NOMO-1 treated with DMSO at 0.1 percent for 48 hours (cell line): ENCODE measurements around the gene OPN1MW3.
"Not testable (repeated sequence)": the region's sequence is repeated elsewhere in the genome, so short reads cannot be mapped to it uniquely, and the experiment has no call there.

Experiments
- DNase-seq: peaks from one replicate; lab custom pipeline; 2025; ENCODE audit not compliant: unreplicated experiment; lab: John Stamatoyannopoulos, UW

OPN1MW3 gene

GRCh38 chrX:154295664-154296310 lies 38.4 kb downstream of the OPN1MW3 start, which contains the start of gene TKTL1:
TKTL1 (plus strand) TSS chrX:154295795; CDS start chrX:154295860, 65 bp downstream.
- no peak for DNase-seq

- no peak for DNase-seq
Measured at GRCh38 chrX:154296731-154297130, 39.3 kb downstream of the OPN1MW3 start.

- DNase-seq = no peak
Measured at GRCh38 chrX:154298312-154298711, 40.9 kb downstream of the OPN1MW3 start.

GRCh38 chrX:154300816-154301215 lies 43.4 kb downstream of the OPN1MW3 start:
- peak; percentile 71 for DNase-seq

- DNase-seq = not testable (repeated sequence)
Measured at GRCh38 chrX:154302998-154303397, 45.6 kb downstream of the OPN1MW3 start.

DNA sequence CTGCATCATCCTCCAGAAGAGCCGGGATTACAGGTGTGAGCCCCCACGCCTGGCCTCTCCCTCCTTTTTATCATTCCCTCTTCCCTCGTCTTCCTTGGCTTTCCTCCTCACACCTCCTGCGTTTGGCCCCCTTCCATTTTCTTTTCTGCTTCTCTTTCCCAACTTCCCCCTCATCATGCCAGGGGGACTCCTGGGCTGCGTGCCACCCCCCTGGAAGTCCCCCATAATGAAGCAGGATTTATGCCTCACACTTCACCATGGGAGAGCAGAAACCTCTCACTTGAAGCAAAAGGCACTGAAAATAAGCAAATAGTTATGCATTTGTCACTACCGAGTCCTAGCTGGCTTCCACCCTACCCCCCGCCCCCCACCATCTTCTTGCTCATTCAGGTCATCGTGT lies 46.1 kb downstream of the OPN1MW3 start:
- no peak for DNase-seq

DNA sequence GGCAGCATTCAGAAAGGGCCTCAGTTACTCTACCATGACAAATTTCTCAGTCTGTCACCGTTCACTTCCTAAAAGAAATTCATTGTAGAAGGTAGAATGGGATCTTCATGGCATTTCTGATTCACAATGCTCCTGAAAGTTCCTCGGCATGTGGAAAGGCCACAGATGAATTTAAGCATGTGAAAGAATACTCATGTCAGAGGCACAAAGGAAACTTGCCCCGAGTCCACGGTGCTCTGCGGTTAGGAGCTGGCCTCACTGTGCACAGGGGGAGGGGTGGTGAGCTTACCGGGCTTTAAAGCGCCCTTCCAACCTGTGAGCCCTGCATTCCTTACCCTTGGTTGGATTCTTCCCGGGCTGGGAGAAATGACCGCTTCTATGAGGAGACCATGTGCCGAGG lies 47.5 kb downstream of the OPN1MW3 start:
- DNase-seq = no peak

DNA sequence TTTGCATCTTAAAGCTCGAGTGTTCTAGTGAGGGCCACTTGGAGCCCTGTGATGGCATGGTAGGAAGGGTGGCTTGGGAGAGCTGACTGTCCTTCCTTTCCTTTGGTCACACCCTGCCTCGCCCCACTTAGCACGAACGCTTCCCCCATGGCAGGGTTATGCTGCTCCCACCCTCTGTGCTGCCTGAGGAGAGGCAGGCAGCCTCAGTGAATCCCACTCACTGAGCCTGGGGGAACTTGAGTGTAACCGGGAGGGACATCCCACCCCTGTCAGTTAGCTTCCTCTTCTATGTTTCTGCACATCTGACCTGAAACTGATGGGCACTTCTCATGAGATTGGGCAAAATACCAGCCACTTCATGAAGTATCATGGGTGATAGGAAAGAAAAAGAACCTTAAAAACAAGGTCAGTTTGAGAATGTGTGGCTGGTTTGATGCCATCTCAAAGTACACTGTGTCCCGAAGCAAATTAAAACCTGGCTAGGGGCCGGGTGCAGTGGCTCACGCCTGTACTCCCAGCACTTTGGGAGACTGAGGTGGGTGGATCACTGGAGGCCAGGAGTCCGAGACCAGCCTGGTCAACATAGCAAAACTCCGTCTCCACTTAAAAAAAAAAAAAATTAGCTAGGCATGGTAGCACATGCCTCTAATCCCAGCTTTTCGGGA lies 48.3 kb downstream of the OPN1MW3 start:
- DNase-seq = no peak

DNA sequence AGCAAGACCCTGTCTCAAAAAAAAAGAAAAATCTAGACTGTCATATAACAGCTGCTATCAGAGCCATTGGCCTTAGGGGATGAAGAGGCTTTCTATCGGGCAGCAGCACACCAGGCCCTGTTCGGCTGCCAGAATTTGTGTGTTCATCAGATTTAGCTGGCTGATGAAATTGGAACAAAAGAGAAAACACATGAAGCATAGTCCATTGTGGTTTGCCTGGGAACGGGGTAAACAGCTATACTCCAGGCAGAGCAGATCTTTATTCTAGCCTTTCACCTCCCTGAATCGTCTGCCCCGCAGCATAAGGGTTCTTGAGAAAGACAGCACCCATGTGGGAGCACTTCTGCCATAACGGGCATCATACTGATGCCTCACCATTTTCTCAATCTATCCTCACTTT lies 49.8 kb downstream of the OPN1MW3 start:
- no peak for DNase-seq

- peak; percentile 56 for DNase-seq
Measured at GRCh38 chrX:154308108-154308946, 50.9 kb downstream of the OPN1MW3 start.

DNA sequence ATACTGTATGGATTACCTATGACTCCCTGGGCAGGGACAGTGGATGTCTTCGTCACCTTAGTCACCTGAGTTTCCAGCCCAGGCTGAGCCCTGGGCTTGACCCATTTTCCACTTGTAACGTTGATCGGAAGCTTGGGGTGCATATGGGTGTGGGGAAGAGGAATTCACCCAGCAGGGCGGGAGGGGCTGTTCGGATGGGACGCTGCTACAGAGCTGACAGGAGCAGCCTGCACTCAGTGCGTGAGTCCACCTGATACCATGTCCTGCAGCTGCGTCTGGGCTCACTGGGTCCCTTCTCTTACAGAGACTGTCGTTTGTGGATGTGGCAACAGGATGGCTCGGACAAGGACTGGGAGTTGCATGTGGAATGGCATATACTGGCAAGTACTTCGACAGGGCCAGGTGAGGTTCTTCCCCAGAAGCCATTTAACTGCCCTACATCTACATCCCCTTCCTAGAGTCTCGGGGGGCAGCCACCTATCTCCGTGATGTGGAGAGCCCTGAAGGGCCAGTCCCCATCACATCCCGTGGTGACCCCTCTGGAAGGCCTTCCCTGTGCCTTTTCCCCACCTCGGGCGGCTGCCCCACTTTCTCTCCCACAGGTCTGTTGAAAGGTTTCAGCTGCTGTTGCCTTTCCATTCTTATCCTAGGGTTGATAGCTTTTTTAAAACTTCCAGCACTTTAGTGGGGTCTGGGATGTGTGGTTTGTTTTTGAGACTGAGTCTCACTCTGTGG lies 51.8 kb downstream of the OPN1MW3 start:
- no peak for DNase-seq

GRCh38 chrX:154310616-154311536 lies 53.5 kb downstream of the OPN1MW3 start:
- DNase-seq = no peak

- DNase-seq = no peak
Measured at GRCh38 chrX:154312116-154312515, 54.7 kb downstream of the OPN1MW3 start.

DNA sequence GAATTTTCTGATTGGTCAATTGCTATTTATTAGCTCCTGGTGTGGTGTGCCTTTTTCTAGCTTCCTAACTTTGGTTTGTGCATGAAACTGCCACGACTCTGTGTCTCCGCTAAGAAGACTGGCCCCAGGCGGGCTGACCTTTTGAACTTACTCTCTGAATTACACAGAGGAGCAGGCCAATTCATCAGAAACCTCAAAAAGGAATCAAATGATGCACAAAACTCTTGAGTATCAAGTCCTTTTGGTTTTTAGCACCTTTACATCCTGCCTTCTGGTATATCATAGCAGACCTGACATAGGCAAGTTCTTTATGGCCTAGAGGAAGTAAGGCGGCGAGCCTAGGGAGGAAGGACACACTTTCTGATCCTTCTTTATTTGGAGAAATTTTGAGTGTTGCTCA lies 55.8 kb downstream of the OPN1MW3 start:
- no peak for DNase-seq

GRCh38 chrX:154315416-154315815 lies 58.0 kb downstream of the OPN1MW3 start:
- DNase-seq = no peak

DNA sequence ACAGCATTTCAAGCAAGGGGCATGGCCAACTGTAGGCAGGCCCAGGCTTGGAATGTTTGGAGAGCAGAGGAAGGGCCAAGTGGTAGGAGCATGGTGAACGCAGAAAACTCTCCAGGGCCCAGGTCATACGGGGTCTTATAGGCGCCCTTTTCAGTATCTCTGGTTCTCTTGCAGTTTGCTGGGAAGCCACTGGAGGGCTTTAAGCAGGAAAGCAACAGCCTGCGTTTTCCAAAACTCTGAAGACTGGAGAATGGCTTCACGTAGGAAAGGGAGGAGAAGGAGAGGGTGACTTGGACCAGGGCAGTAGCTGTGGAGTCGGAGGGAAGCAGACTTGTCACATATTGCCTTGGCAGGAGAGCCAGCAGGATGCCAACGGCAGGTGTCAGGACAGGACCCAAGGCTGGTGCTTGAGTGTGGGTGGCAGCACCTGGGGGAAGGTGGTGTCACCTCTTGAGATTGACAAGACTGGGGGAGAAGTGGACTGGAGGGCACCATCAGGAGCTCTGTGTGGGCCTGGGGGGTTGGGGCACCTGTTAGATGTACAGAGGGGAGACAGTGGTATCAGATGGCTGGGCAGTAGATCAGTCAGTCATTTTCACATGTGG lies 60.1 kb downstream of the OPN1MW3 start:
- no peak for DNase-seq

- no peak for DNase-seq
Measured at GRCh38 chrX:154320406-154320805, 63.0 kb downstream of the OPN1MW3 start.
